Muscle layer of colon (tissue), 2 donors: ENCODE results near the gene TTPAL.

Experiments used
- H3K27ac ChIP-seq: one replicate; pipeline ENCODE4 v1.7.0; 2013; ENCODE audit warnings: low read depth, mild to moderate bottlenecking, low read length, moderate library complexity
- H3K27me3 ChIP-seq, 2 donors: one replicate each; pipeline ENCODE4 v1.7.0; 2013; ENCODE audit warnings: low read length in 2 of 2, mild to moderate bottlenecking in 2 of 2; ENCODE audit not compliant: insufficient read depth in 2 of 2, control insufficient read depth in 1 of 2
- H3K36me3 ChIP-seq: one replicate; pipeline ENCODE4 v1.7.0; 2013; ENCODE audit warnings: mild to moderate bottlenecking, low read length; ENCODE audit not compliant: insufficient read depth
- H3K4me1 ChIP-seq: one replicate; pipeline ENCODE4 v1.7.0; 2013; ENCODE audit warnings: mild to moderate bottlenecking, low read length; ENCODE audit not compliant: insufficient read depth
- H3K4me3 ChIP-seq, 2 donors: one replicate each; pipeline ENCODE4 v1.7.0; 2013; ENCODE audit warnings: low read length in 2 of 2, low read depth in 1 of 2, mild to moderate bottlenecking in 1 of 2, moderate library complexity in 1 of 2
- H3K9ac ChIP-seq: one replicate; pipeline ENCODE4 v1.7.0; 2013; ENCODE audit warnings: low read length
- H3K9me3 ChIP-seq: one replicate; pipeline ENCODE4 v1.7.0; 2013; ENCODE audit warnings: mild to moderate bottlenecking, low read length
- donor health status: abdominal sarcoma.
- donor health status: Adenocarcinoma of cecum.

TTPAL gene

DNA sequence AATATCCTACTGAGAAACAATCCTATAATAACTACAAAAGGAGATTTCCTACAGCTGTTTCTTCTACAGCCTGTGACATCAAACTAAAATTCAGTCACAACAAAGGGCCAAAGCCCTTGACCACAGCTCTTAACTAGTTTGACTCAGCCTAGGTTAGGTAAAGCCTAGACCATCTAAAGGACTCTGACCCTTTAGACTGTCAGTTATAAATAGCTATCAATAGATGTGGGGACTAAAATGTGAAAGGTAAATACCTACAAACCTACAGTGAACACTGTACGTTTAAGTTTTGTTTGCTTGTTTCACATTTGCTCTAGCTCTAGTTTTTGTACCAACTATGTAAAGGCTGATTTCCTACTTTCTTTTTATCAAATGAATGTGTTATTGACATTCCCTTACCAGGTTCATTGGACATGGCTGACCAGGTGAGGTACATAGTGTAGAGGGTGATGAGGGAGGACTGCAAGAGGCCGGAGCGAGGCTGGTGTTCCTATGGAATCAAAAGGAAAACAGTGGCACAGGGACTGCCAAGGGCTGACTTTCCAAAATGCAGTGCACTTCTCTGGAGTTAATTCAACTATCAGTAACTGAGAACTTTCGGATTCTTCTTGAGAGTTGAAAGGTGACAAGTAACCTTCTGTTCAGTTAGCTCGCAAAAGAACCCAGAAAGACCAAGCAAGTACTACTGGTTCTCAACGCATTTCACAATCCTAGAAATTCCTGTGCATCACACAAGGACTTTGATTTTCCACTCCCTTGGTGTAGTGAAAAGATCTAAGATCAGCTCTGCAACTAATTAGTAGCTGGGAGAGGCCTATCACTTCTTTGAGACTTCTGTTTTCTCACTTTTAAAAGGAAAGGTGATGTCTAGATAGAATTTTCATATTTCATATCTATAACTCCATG is 29.0 kb downstream of the TTPAL start:
- no peaks in the 10 kb centered on the region for H3K9me3 ChIP-seq
- H3K27me3 ChIP-seq: no peaks in the 10 kb centered on the region
- H3K4me1 ChIP-seq: no peaks in the 10 kb centered on the region
- no peak overlapping the region for H3K27ac ChIP-seq
- H3K4me3 ChIP-seq: no peak overlapping the region
- peaks cover 89% of the 10 kb centered on the region for H3K36me3 ChIP-seq
- H3K9ac ChIP-seq: no peak overlapping the region

DNA sequence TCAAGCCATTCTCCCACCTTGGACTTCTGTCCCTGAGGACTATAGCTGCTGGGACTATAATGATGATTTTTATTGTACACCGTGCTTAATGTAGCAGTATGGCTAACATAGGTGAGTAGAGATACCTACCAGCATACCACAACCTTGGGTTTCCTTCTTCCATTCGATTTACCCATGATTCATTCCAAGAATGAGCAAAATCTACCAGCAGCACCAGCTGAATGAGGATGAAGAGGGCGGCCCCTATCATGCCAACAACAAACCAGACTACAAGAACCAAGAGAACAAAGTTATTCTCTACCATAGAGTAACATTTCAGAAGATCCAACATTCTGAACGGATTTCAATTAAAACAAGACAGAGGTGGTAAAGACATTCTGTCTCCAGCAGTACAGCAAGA is 34.1 kb downstream of the TTPAL start:
- H3K36me3 ChIP-seq: peaks cover 55% of the 10 kb centered on the region
- no peaks in the 10 kb centered on the region for H3K9me3 ChIP-seq
- H3K4me3 ChIP-seq: no peak overlapping the region
- H3K9ac ChIP-seq: no peak overlapping the region
- H3K27ac ChIP-seq: no peak overlapping the region
- H3K27me3 ChIP-seq: no peaks in the 10 kb centered on the region
- peaks cover 7% of the 10 kb centered on the region for H3K4me1 ChIP-seq

DNA sequence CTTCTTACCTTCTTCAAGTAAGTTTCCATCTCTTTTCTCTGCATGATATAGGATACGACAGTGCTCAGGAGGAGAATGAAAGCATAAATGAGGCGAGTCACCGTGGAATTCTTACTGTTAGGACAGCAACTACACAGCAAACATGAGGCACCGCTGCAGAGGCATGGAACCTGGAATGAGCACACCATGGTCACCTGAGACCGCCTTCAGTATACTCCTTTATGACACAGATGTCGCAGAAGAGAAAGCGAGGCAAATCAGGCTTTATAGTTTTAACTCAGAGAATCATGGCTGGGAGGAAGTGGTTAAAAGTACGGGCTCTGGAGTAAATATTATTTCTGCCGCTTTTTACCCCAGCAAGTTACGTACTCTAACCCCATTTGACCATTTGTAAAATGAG is 38.2 kb downstream of the TTPAL start:
- no peak overlapping the region for H3K27ac ChIP-seq
- peaks cover 23% of the 10 kb centered on the region for H3K36me3 ChIP-seq
- H3K4me1 ChIP-seq: peaks cover 28% of the 10 kb centered on the region

DNA sequence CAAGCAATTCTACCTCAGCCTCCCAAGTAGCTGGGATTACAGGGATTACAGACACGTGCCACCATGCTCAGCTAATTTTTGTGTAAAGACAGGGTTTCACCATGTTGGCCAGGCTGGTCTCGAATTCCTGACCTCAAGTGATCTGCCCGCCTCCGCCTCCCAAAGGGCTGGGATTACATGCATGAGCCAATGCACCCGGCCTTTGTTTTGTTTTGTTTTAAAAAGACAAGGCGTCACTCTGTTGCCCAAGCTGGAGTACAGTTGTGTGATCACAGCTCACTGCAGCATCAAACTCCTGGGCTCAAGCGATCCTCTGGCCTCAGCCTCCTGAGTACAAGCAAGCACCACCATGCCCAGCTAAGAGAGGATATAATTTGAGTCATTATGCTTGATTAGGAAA is 40.8 kb downstream of the TTPAL start:
- Histone ChIP-seq H3K9me3 (no peaks in the 10 kb centered on the region), H3K4me1 (peaks cover 50% of the 10 kb centered on the region), H3K36me3 (peaks cover 4% of the 10 kb centered on the region), H3K27me3 (no peaks in the 10 kb centered on the region), H3K9ac (no peak overlapping the region), H3K4me3 (no peak overlapping the region), H3K27ac (no peak overlapping the region)

More for the DNA sequence above, 38.2 kb downstream of the TTPAL start:
- no peak overlapping the region for H3K9ac ChIP-seq
- no peaks in the 10 kb centered on the region for H3K9me3 ChIP-seq
- no peaks in the 10 kb centered on the region for H3K27me3 ChIP-seq
- H3K4me3 ChIP-seq: no peak overlapping the region

DNA sequence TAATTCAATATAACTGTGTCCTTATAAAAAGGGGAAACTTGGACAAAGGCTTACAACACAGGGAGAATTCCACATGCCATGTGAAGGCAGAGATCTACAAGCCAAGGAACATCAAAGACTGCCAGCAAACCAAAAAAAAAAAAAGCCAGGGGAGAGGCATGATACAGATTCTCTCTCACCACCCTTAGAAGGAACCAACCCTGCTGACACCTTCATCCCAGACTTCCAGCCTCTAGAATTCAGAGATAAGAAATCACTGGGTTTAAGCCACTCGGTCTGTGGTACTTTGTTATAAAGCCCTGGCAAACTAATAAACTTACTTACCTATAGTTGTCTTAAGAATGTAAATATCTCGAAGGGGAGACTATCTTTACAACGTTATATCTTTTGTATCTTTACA is 41.8 kb downstream of the TTPAL start:
- Histone ChIP-seq H3K36me3 (no peaks in the 10 kb centered on the region), H3K27ac (no peak overlapping the region), H3K4me1 (peaks cover 50% of the 10 kb centered on the region), H3K27me3 (no peaks in the 10 kb centered on the region), H3K4me3 (no peak overlapping the region), H3K9ac (no peak overlapping the region), H3K9me3 (no peaks in the 10 kb centered on the region)

DNA sequence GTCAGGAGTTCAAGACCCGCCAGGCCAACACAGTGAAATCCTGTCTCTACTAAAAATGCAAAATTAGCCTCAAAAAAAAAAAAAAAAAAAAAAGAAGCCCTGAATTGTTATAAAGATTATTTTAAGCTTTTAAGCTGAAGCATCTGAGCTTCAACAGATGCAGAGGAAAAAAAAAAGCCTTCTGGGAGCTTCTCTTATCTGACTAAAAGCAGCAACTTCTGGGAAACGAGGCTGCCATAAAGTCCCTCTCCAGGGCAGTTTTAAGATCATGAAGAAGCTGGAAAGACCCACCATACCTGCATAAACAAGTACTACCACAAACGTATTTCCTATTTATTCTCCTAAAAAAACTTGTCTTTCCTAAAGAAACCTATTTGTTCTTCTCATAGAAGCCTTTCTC is 42.6 kb downstream of the TTPAL start:
- Histone ChIP-seq H3K27me3 (no peaks in the 10 kb centered on the region), H3K27ac (no peak overlapping the region), H3K4me1 (peaks cover 50% of the 10 kb centered on the region), H3K9me3 (no peaks in the 10 kb centered on the region), H3K9ac (no peak overlapping the region), H3K4me3 (no peak overlapping the region), H3K36me3 (no peaks in the 10 kb centered on the region)

DNA sequence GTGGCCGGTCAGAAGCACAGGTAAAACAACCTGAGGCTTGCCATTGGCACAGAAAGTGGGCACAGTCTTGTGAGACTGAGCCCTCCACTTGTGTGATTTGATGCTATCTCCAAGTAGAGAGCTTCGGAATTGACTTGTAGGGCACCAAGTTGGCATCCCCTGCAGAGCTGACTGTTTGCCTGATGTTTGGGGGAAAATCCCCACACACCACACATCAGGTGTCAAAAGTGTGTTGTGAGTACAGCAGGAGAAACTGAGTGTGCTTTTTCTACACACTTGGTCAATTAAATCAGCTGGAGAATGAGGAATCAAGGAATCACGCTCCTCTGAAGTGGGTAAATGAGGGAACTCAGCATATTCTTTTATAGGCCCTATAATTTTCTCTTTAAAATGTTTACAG is 45.2 kb downstream of the TTPAL start:
- H3K27ac ChIP-seq: peak overlapping the region; percentile 87
- peaks cover 43% of the 10 kb centered on the region for H3K4me1 ChIP-seq
- no peaks in the 10 kb centered on the region for H3K9me3 ChIP-seq
- H3K27me3 ChIP-seq: no peaks in the 10 kb centered on the region
- no peaks in the 10 kb centered on the region for H3K36me3 ChIP-seq
- H3K9ac ChIP-seq: peak overlapping the region; percentile 90
- H3K4me3 ChIP-seq: peak overlapping the region; percentile 94 to 97

DNA sequence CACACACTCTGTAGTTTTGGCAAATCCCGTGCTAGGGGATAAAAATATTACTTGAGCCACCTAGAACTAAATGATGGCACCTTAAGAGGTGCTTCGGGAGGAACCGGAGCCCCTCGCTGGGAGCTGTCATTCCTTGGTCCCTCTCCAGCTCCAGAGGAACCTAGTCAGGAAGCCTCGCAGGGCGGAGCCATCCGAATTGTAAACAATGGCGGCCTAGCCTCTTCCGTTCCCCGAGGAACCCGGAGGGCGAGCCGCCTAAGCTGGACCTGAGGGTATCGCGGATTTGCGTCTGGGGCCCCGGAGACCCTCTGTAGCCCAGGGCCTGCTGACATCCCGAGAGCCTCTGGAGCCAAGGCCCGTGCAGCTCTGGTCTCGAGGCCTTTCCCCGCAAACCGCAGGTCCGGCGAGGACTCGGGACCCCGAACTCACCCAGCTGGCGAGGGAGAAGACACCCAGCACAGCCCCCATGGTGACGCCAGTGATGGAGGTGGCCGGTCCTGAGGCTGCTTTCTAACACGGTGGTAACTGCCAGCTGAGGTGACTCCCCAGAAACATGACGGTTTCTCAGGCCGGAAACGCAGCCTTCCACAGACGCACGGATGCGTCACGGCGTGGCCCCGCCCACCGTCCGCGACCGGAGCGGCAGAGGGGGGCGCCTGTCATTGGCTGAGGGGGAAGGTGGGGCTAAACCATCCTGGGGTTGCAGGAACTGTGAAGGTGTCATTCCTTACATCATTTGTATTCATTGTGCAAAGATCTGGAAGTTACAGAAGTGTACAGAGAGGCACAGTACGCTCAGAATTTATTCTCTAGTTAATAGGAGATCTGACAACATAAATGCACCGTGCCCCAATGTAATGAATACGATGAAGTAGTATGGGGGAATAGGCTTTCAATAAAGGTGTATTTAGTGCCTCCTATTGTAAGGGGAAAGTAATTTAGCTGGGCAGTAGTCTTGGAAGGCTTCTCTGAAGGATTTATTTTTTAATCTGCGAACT is 46.1 kb downstream of the TTPAL start, which contains the start of gene SERINC3:
SERINC3 (minus strand) TSS at position 587 of the 998 bp plus-strand sequence; CDS start at position 468, 119 bp downstream.
- Histone ChIP-seq H3K36me3 (no peaks in the 10 kb centered on the region), H3K27me3 (no peaks in the 10 kb centered on the region), H3K27ac (peak within 1 kb of the TSS; percentile 87), H3K9me3 (no peaks in the 10 kb centered on the region), H3K4me3 (peak within 1 kb of the TSS; percentile 94 to 97), H3K4me1 (peaks cover 39% of the 10 kb centered on the region), H3K9ac (peak within 1 kb of the TSS; percentile 90)

DNA sequence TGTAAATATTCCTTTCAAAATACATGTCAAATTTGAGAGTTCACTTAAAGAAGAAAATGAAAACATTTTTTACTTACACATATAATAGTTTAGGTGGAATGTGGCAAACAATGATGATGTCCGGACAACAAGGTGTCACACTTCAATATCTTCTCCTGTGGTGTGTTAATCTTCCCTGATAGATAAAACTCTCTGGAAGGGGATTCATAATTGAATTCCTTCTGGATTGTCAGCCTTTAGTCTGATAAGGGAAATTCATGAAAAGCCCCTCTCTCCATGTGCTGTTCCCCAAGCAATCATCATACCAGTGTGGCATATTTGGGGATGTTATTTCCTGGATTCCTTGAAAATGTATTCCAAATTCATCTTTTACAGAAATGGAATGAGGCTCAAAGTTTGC is 47.2 kb downstream of the TTPAL start:
- no peak overlapping the region for H3K4me3 ChIP-seq
- H3K27ac ChIP-seq: no peak overlapping the region

DNA sequence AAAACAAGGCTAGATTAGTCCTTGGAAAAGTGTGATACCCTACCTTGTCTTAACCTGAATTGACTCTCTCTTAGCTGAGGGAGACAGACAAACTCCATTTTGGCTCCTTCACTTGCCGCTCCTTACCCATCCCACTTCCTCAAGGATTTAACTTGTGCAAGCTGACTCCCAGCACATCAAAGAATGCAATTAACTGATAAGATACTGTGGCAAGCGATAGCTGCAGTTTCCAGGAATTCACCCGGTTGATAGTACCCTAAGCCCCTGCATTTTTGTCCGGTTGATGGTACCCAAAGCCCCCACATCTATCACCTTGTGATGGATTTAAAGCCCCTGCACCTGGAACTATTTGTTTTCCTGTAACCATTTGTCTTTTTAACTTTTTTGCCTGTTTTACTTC is 48.1 kb downstream of the TTPAL start:
- Histone ChIP-seq H3K36me3 (no peaks in the 10 kb centered on the region), H3K4me3 (no peak overlapping the region), H3K9ac (no peak overlapping the region), H3K4me1 (peaks cover 24% of the 10 kb centered on the region), H3K27ac (no peak overlapping the region), H3K9me3 (no peaks in the 10 kb centered on the region), H3K27me3 (no peaks in the 10 kb centered on the region)

More for the DNA sequence above, 47.2 kb downstream of the TTPAL start:
- H3K9ac ChIP-seq: no peak overlapping the region
- no peaks in the 10 kb centered on the region for H3K27me3 ChIP-seq
- H3K9me3 ChIP-seq: no peaks in the 10 kb centered on the region
- no peaks in the 10 kb centered on the region for H3K36me3 ChIP-seq
- peaks cover 31% of the 10 kb centered on the region for H3K4me1 ChIP-seq

DNA sequence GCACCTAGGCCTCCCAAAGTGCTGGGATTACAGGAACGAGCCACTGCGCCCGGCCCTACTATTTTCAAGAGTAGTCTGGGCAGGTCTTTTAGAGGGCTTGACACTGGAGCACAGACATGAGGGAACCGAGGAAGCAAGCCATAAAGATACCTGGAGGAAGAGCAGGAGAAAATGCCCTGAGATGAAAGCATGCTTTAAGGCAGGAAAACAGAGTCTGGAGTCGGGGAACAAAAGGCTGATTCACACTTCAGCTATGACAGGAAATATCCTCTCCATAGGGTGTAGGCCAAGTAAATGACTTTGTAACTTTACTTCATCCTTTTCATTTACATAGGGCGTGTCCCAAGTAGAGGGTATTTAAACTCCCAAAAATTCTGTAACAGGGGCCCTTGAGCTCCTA is 50.5 kb downstream of the TTPAL start:
- H3K9me3 ChIP-seq: no peaks in the 10 kb centered on the region
- H3K9ac ChIP-seq: no peak overlapping the region
- H3K27me3 ChIP-seq: no peaks in the 10 kb centered on the region
- H3K27ac ChIP-seq: no peak overlapping the region
- no peaks in the 10 kb centered on the region for H3K36me3 ChIP-seq
- no peak overlapping the region for H3K4me3 ChIP-seq
- peaks cover 1% of the 10 kb centered on the region for H3K4me1 ChIP-seq
